Measurements from ENCODE around the gene ITGB4. TPM values are rescaled to one million over a fixed set of nuclear protein-coding genes. Genes with fewer than 3 reads are reported as not detected.
A peak's percentile ranks its signal among the peaks of the same experiment; 100 is the strongest.
"Not testable (repeated sequence)": the region's sequence is repeated elsewhere in the genome, so short reads cannot be mapped to it uniquely, and the experiment has no call there.

The ITGB4 gene
- total RNA-seq, 2 donors from 2014 or later = 3.4 to 5.1 TPM

- DNase-seq = peak; percentile 85
- no peak for TF ChIP-seq CTCF (conservative IDR thresholded peaks at IDR 0.05)
- H3K4me3 Mint-ChIP-seq = no peak overlapping the region
- Histone ChIP-seq H3K4me3 (ENCODE audit: low read length) (no peak overlapping the region), H3K9ac (ENCODE audit: extremely low read depth, low read length, poor library complexity, severe bottlenecking) (no peak overlapping the region), H3K27me3 (ENCODE audit: control insufficient read depth, insufficient read depth, low read length, poor library complexity, severe bottlenecking) (no peaks in the 10 kb centered on the region), H3K4me1 (ENCODE audit: control insufficient read depth, insufficient read depth, low read length) (no peaks in the 10 kb centered on the region), H3K9me3 (ENCODE audit: control insufficient read depth, low read length) (no peaks in the 10 kb centered on the region), H3K36me3 (ENCODE audit: control insufficient read depth, insufficient read depth, low read length) (peaks cover 29% of the 10 kb centered on the region), H3K27ac (ENCODE audit: low read depth, low read length) (no peak overlapping the region)
- no peaks in the 10 kb centered on the region for H3K27me3 Mint-ChIP-seq (ENCODE audit: insufficient read depth)
- 89 to 97% methylated on average over 5 to 6 of the region's 6 CpGs for WGBS, 2 experiments (ENCODE audit: insufficient coverage in 1 of 2, insufficient read length in 1 of 2)
- H3K27ac Mint-ChIP-seq = peak overlapping the region; percentile 29
- H3K9me3 Mint-ChIP-seq = peaks cover 1% of the 10 kb centered on the region
- H3K36me3 Mint-ChIP-seq (ENCODE audit: low read depth) = peaks cover 24% of the 10 kb centered on the region
- H3K4me1 Mint-ChIP-seq = peaks cover 25% of the 10 kb centered on the region
These were observed 53.9 kb downstream of the ITGB4 start for GRCh38 chr17:75774991-75775668.

GRCh38 chr17:75776386-75777295 is 55.4 kb downstream of the ITGB4 start:
- peak; percentile 61 for DNase-seq
- TF ChIP-seq CTCF (conservative IDR thresholded peaks at IDR 0.05) = no peak
- Histone ChIP-seq H3K4me3 (ENCODE audit: low read length) (peak overlapping the region; percentile 96), H3K36me3 (ENCODE audit: control insufficient read depth, insufficient read depth, low read length) (peaks cover 29% of the 10 kb centered on the region), H3K9ac (ENCODE audit: extremely low read depth, low read length, poor library complexity, severe bottlenecking) (peak overlapping the region; percentile 99), H3K9me3 (ENCODE audit: control insufficient read depth, low read length) (no peaks in the 10 kb centered on the region), H3K4me1 (ENCODE audit: control insufficient read depth, insufficient read depth, low read length) (no peaks in the 10 kb centered on the region), H3K27ac (ENCODE audit: low read depth, low read length) (no peak overlapping the region), H3K27me3 (ENCODE audit: control insufficient read depth, insufficient read depth, low read length, poor library complexity, severe bottlenecking) (no peaks in the 10 kb centered on the region)
- Mint-ChIP-seq H3K27me3 (ENCODE audit: insufficient read depth) (no peaks in the 10 kb centered on the region), H3K4me1 (peaks cover 20% of the 10 kb centered on the region), H3K9me3 (peaks cover 1% of the 10 kb centered on the region), H3K36me3 (ENCODE audit: low read depth) (peaks cover 24% of the 10 kb centered on the region), H3K27ac (peak overlapping the region; percentile 84), H3K4me3 (peak overlapping the region; percentile 97)
- 95% methylated on average over 13 to 15 of the region's 15 CpGs for WGBS, 2 experiments (ENCODE audit: insufficient coverage in 1 of 2, insufficient read length in 1 of 2)

GRCh38 chr17:75777296-75777922 is 56.1 kb downstream of the ITGB4 start:
- no peaks in the 10 kb centered on the region for H3K27me3 Mint-ChIP-seq (ENCODE audit: insufficient read depth)
- H3K27me3 ChIP-seq (ENCODE audit: control insufficient read depth, insufficient read depth, low read length, poor library complexity, severe bottlenecking) = no peaks in the 10 kb centered on the region
- no peak for TF ChIP-seq CTCF (conservative IDR thresholded peaks at IDR 0.05)
- 80% methylated on average over 1 of the region's 2 CpGs; no CpG with 5 or more reads in 1 of the 2 experiments for WGBS, 2 experiments (ENCODE audit: insufficient coverage in 1 of 2, insufficient read length in 1 of 2)
- H3K27ac Mint-ChIP-seq = peak overlapping the region; percentile 65
- peak overlapping the region; percentile 99 for H3K9ac ChIP-seq (ENCODE audit: extremely low read depth, low read length, poor library complexity, severe bottlenecking)
- peaks cover 20% of the 10 kb centered on the region for H3K4me1 Mint-ChIP-seq
- H3K4me3 Mint-ChIP-seq = peak overlapping the region; percentile 97
- DNase-seq = no peak
- H3K4me1 ChIP-seq (ENCODE audit: control insufficient read depth, insufficient read depth, low read length) = no peaks in the 10 kb centered on the region
- no peak overlapping the region for H3K27ac ChIP-seq (ENCODE audit: low read depth, low read length)
- H3K9me3 Mint-ChIP-seq = peaks cover 1% of the 10 kb centered on the region
- H3K36me3 ChIP-seq (ENCODE audit: control insufficient read depth, insufficient read depth, low read length) = peaks cover 29% of the 10 kb centered on the region
- H3K36me3 Mint-ChIP-seq (ENCODE audit: low read depth) = peaks cover 24% of the 10 kb centered on the region
- H3K4me3 ChIP-seq (ENCODE audit: low read length) = peak overlapping the region; percentile 96
- H3K9me3 ChIP-seq (ENCODE audit: control insufficient read depth, low read length) = no peaks in the 10 kb centered on the region

GRCh38 chr17:75778066-75778860 is 57.0 kb downstream of the ITGB4 start:
- WGBS, 2 experiments (ENCODE audit: insufficient coverage in 1 of 2, insufficient read length in 1 of 2) = 15 to 17% methylated on average over 12 to 19 of the region's 19 CpGs
- peak; percentile 67 for DNase-seq
- not testable (repeated sequence) for H3K27me3 ChIP-seq (ENCODE audit: control insufficient read depth, insufficient read depth, low read length, poor library complexity, severe bottlenecking); H3K9me3 ChIP-seq (ENCODE audit: control insufficient read depth, low read length); H3K27me3 Mint-ChIP-seq (ENCODE audit: insufficient read depth); H3K4me1 ChIP-seq (ENCODE audit: control insufficient read depth, insufficient read depth, low read length); H3K27ac ChIP-seq (ENCODE audit: low read depth, low read length); H3K9me3 Mint-ChIP-seq
- Histone ChIP-seq H3K36me3 (ENCODE audit: control insufficient read depth, insufficient read depth, low read length) (peaks cover 29% of the 10 kb centered on the region), H3K9ac (ENCODE audit: extremely low read depth, low read length, poor library complexity, severe bottlenecking) (peak overlapping the region; percentile 99), H3K4me3 (ENCODE audit: low read length) (peak overlapping the region; percentile 96)
- H3K4me1 Mint-ChIP-seq = peaks cover 24% of the 10 kb centered on the region
- H3K36me3 Mint-ChIP-seq (ENCODE audit: low read depth) = peaks cover 24% of the 10 kb centered on the region
- H3K4me3 Mint-ChIP-seq = peak overlapping the region; percentile 97
- peak overlapping the region; percentile 94 for H3K27ac Mint-ChIP-seq
